OCI-LY1 (cell line): ENCODE measurements around the gene CLCNKB.
"Not testable (repeated sequence)": the region's sequence is repeated elsewhere in the genome, so short reads cannot be mapped to it uniquely, and the experiment has no call there.

ENCODE experiments used
- EZH2 ChIP-seq: fragments of 200-600 bp; sonication (generic), shearing (Covaris generic); IDR thresholded peaks from 2 replicates; pipeline ENCODE4 v1.8.0; 2017; ENCODE audit warnings: borderline replicate concordance, mixed run types, mild to moderate bottlenecking, antibody characterized with exemption, low read length, moderate library complexity, mixed read lengths
- TF ChIP-seq, protein P1 (sequence below): fragments of 200-600 bp; sonication (generic), shearing (Covaris generic); IDR thresholded peaks from 2 replicates; pipeline ENCODE4 v1.5.1; 2017; ENCODE audit warnings: mild to moderate bottlenecking, antibody characterized with exemption, low read length, moderate library complexity, mixed read lengths

DNA sequence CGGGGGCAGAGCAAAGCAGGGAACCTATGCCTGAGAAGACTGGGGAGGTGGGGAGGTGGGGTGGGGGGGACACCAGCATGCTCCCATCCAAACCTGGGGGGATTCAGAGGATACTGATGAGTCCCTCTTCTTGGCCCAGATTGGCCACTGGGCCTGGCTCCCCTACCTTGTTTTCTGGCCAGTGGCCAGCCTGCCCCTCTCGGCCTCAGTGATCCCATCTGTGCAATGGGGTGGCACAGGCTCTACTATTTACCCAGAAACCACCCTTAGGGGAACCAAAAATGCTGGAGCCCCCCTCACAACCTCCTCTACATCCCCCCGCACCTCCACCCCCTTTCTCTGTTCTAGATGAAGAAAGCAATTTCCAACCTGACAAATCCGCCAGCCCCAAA, 12.9 kb downstream of the CLCNKB start:
- TF ChIP-seq, protein P1, sequence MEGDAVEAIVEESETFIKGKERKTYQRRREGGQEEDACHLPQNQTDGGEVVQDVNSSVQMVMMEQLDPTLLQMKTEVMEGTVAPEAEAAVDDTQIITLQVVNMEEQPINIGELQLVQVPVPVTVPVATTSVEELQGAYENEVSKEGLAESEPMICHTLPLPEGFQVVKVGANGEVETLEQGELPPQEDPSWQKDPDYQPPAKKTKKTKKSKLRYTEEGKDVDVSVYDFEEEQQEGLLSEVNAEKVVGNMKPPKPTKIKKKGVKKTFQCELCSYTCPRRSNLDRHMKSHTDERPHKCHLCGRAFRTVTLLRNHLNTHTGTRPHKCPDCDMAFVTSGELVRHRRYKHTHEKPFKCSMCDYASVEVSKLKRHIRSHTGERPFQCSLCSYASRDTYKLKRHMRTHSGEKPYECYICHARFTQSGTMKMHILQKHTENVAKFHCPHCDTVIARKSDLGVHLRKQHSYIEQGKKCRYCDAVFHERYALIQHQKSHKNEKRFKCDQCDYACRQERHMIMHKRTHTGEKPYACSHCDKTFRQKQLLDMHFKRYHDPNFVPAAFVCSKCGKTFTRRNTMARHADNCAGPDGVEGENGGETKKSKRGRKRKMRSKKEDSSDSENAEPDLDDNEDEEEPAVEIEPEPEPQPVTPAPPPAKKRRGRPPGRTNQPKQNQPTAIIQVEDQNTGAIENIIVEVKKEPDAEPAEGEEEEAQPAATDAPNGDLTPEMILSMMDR, result not testable (repeated sequence)
- not testable (repeated sequence) for TF ChIP-seq EZH2
